Measurements from ENCODE around the gene ASPG.

- no peak for TF ChIP-seq EZH2 (IDR thresholded peaks at IDR 0.05; ENCODE audit: insufficient read depth, poor library complexity, severe bottlenecking)
- no peak for TF ChIP-seq EZH2phosphoT487 (IDR thresholded peaks at IDR 0.05; ENCODE audit: insufficient read depth, low read depth)
Observed at GRCh38 chr14:104140463-104141331, 55.2 kb downstream of the ASPG start.

All from GM23248 (cell line).